Measurements from ENCODE around the gene OSTF1.

Gene OSTF1

DNA sequence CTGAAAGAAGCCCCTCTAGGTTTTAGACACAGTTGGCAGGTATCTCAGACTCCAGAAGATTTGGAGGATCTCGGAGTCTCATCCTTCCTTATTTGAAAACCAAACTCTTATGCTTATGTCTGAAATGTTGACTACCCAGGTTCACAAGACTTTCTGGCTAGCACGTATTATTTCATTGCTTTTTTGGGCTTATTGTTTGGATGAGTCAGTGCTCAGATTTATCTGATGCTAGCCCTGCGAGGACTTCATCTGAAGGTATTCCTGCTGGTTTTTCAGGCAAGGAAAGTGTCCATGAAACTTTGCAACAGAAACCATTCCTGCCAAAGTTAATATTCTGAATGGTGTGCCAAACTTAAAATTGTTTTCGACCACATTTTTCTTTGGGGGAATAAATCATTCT, 8.5 kb downstream of the OSTF1 start (continued):
- TF ChIP-seq, protein P1, sequence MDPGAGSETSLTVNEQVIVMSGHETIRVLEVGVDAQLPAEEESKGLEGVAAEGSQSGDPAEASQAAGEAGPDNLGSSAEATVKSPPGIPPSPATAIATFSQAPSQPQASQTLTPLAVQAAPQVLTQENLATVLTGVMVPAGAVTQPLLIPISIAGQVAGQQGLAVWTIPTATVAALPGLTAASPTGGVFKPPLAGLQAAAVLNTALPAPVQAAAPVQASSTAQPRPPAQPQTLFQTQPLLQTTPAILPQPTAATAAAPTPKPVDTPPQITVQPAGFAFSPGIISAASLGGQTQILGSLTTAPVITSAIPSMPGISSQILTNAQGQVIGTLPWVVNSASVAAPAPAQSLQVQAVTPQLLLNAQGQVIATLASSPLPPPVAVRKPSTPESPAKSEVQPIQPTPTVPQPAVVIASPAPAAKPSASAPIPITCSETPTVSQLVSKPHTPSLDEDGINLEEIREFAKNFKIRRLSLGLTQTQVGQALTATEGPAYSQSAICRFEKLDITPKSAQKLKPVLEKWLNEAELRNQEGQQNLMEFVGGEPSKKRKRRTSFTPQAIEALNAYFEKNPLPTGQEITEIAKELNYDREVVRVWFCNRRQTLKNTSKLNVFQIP (CRISPR knock-in tag; IDR thresholded peaks at IDR 0.05; ENCODE audit: borderline replicate concordance, low read depth), result no peak
- TF ChIP-seq GLIS3 (CRISPR knock-in tag; IDR thresholded peaks at IDR 0.05), result no peak

DNA sequence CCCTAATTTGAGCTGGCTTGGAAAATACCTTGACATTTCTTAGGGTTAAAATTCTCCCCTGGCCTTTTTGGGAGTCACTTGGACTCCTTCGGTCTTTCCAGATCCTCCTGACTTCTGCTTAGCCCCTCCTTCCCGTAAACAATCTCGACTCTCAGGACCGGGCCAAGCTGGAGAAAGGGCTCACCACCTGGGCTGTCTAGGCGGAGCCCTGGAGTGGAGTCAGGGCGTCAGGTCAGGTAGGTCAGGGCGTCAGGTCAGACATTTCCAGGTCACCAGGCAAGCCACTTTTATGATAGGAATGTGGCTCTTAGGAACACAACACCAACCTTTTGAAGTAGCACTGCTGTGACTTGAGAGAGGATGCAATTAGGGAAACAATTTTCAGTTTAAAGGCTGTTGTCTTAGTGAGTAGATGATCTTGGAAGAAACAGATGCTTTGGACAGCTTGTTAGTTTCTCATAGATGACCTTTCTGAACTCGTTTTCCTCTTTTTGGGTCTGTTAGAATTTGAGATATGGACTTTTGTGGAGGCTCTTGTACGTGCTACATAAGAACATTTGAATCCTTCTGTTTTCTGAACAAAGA, 12.8 kb downstream of the OSTF1 start:
- ATAC-seq, result no peak
- TF ChIP-seq ZNF70 (CRISPR knock-in tag; IDR thresholded peaks at IDR 0.05), result no peak

DNA sequence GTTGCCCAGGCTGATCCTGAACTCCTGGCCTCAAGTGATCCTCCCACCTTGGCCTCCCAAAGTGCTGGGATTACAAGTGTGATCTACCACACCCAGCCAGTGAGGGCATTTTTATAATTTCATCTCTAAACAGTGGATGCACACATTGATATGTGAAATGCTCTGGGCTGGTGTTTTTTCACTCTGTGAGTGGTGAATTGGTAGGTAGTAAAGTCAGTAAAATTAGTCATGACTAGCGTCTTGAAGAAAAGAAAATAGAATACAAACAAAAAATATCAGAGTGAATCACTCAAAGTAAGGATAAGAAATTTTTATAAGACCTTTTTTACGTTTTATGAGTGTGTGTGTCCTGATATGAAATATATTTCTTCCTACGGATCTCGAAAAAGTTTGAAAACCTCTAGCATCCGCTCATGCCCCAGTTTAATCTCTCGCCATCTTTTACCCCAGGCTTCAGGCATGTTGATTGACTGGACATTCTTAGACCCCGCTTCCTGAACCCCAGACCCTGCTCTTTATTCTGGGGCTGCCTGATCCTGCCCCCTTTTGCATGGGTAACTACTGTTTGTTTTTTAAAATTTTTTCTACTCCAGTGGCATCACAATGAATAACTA, 14.0 kb downstream of the OSTF1 start:
- TF ChIP-seq RARB (CRISPR knock-in tag; IDR thresholded peaks at IDR 0.05) (no peak), PPARA (CRISPR knock-in tag; IDR thresholded peaks at IDR 0.05; ENCODE audit: borderline replicate concordance) (no peak), ZNF565 (CRISPR knock-in tag; conservative IDR thresholded peaks at IDR 0.05; ENCODE audit: low read depth) (no peak), GLIS3 (CRISPR knock-in tag; IDR thresholded peaks at IDR 0.05) (no peak), BACH2 (CRISPR knock-in tag; IDR thresholded peaks at IDR 0.05; ENCODE audit: borderline replicate concordance) (no peak), ZFP30 (CRISPR knock-in tag; IDR thresholded peaks at IDR 0.05) (no peak), TOX (CRISPR knock-in tag; IDR thresholded peaks at IDR 0.05; ENCODE audit: borderline replicate concordance) (no peak), OSR1 (CRISPR knock-in tag; IDR thresholded peaks at IDR 0.05) (no peak), ARNTL (CRISPR knock-in tag; IDR thresholded peaks at IDR 0.05; ENCODE audit: borderline replicate concordance, low read depth) (no peak), TCF4 (CRISPR knock-in tag; IDR thresholded peaks at IDR 0.05; ENCODE audit: borderline replicate concordance) (no peak), ZC3H10 (CRISPR knock-in tag; IDR thresholded peaks at IDR 0.05) (no peak), SNAI2 (CRISPR knock-in tag; IDR thresholded peaks at IDR 0.05) (no peak), ZFP3 (CRISPR knock-in tag; IDR thresholded peaks at IDR 0.05) (no peak), ZNF70 (CRISPR knock-in tag; IDR thresholded peaks at IDR 0.05) (no peak)
- TF ChIP-seq, protein P2, sequence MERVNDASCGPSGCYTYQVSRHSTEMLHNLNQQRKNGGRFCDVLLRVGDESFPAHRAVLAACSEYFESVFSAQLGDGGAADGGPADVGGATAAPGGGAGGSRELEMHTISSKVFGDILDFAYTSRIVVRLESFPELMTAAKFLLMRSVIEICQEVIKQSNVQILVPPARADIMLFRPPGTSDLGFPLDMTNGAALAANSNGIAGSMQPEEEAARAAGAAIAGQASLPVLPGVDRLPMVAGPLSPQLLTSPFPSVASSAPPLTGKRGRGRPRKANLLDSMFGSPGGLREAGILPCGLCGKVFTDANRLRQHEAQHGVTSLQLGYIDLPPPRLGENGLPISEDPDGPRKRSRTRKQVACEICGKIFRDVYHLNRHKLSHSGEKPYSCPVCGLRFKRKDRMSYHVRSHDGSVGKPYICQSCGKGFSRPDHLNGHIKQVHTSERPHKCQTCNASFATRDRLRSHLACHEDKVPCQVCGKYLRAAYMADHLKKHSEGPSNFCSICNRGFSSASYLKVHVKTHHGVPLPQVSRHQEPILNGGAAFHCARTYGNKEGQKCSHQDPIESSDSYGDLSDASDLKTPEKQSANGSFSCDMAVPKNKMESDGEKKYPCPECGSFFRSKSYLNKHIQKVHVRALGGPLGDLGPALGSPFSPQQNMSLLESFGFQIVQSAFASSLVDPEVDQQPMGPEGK (CRISPR knock-in tag; IDR thresholded peaks at IDR 0.05; ENCODE audit: borderline replicate concordance), result no peak
- TF ChIP-seq, protein P3, sequence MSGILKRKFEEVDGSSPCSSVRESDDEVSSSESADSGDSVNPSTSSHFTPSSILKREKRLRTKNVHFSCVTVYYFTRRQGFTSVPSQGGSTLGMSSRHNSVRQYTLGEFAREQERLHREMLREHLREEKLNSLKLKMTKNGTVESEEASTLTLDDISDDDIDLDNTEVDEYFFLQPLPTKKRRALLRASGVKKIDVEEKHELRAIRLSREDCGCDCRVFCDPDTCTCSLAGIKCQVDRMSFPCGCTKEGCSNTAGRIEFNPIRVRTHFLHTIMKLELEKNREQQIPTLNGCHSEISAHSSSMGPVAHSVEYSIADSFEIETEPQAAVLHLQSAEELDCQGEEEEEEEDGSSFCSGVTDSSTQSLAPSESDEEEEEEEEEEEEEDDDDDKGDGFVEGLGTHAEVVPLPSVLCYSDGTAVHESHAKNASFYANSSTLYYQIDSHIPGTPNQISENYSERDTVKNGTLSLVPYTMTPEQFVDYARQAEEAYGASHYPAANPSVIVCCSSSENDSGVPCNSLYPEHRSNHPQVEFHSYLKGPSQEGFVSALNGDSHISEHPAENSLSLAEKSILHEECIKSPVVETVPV (CRISPR knock-in tag; IDR thresholded peaks at IDR 0.05), result no peak
- TF ChIP-seq, protein P1 (CRISPR knock-in tag; IDR thresholded peaks at IDR 0.05; ENCODE audit: borderline replicate concordance, low read depth), result no peak
- no peak for ATAC-seq

DNA sequence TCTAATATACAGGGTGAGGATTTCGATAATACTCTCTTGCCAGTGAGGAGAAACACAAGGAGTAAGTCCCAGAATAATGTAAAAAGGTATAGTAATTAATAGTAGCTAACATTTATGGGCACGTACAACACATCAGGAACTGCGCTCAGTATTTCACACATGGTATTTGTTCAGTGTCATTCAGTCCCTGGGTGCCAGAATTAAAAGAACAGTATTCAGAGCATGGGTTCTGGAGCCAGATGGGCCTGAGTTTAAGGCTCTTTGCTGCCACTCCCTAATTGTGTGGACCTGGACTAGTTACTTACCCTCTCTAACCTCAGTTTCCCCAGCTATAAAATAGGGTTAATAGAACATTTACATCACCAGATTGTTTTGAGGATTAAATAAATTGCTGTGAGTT, 16.3 kb downstream of the OSTF1 start:
- ATAC-seq, result no peak
- TF ChIP-seq SNAI2 (CRISPR knock-in tag; IDR thresholded peaks at IDR 0.05), result no peak
- TF ChIP-seq ZNF8 (CRISPR knock-in tag; IDR thresholded peaks at IDR 0.05), result no peak
- TF ChIP-seq ESRRG (CRISPR knock-in tag; IDR thresholded peaks at IDR 0.05), result no peak
- TF ChIP-seq CSDC2 (CRISPR knock-in tag; IDR thresholded peaks at IDR 0.05), result no peak
- no peak for TF ChIP-seq ZNF70 (CRISPR knock-in tag; IDR thresholded peaks at IDR 0.05)
- no peak for TF ChIP-seq OSR1 (CRISPR knock-in tag; IDR thresholded peaks at IDR 0.05)
- no peak for TF ChIP-seq TCF4 (CRISPR knock-in tag; IDR thresholded peaks at IDR 0.05; ENCODE audit: borderline replicate concordance)
- TF ChIP-seq, protein P1 (CRISPR knock-in tag; IDR thresholded peaks at IDR 0.05; ENCODE audit: borderline replicate concordance, low read depth), result no peak
- TF ChIP-seq TOX (CRISPR knock-in tag; IDR thresholded peaks at IDR 0.05; ENCODE audit: borderline replicate concordance), result no peak
- TF ChIP-seq PPARA (CRISPR knock-in tag; IDR thresholded peaks at IDR 0.05; ENCODE audit: borderline replicate concordance), result no peak
- TF ChIP-seq, protein P2 (CRISPR knock-in tag; IDR thresholded peaks at IDR 0.05; ENCODE audit: borderline replicate concordance), result no peak
- TF ChIP-seq, protein P4, sequence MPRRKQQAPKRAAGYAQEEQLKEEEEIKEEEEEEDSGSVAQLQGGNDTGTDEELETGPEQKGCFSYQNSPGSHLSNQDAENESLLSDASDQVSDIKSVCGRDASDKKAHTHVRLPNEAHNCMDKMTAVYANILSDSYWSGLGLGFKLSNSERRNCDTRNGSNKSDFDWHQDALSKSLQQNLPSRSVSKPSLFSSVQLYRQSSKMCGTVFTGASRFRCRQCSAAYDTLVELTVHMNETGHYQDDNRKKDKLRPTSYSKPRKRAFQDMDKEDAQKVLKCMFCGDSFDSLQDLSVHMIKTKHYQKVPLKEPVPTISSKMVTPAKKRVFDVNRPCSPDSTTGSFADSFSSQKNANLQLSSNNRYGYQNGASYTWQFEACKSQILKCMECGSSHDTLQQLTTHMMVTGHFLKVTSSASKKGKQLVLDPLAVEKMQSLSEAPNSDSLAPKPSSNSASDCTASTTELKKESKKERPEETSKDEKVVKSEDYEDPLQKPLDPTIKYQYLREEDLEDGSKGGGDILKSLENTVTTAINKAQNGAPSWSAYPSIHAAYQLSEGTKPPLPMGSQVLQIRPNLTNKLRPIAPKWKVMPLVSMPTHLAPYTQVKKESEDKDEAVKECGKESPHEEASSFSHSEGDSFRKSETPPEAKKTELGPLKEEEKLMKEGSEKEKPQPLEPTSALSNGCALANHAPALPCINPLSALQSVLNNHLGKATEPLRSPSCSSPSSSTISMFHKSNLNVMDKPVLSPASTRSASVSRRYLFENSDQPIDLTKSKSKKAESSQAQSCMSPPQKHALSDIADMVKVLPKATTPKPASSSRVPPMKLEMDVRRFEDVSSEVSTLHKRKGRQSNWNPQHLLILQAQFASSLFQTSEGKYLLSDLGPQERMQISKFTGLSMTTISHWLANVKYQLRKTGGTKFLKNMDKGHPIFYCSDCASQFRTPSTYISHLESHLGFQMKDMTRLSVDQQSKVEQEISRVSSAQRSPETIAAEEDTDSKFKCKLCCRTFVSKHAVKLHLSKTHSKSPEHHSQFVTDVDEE (CRISPR knock-in tag; IDR thresholded peaks at IDR 0.05), result no peak
- no peak for TF ChIP-seq BACH2 (CRISPR knock-in tag; IDR thresholded peaks at IDR 0.05; ENCODE audit: borderline replicate concordance)
